AG04450 (cell line): ENCODE data around the gene PEX26. TPM values are rescaled to one million over a fixed set of nuclear protein-coding genes. Genes with fewer than 3 reads are reported as not detected.

Source experiments
- CTCF ChIA-PET: fragments of 300-600, 350-600 bp; formaldehyde crosslinking; extraction: SDS; loops from one replicate; lab custom pipeline; 2022; ENCODE audit warnings: antibody characterized with exemption, inconsistent platforms; lab: Charles Lee
- POLR2A ChIA-PET: fragments of 350-600 bp; formaldehyde crosslinking; extraction: SDS; loops from one replicate; lab custom pipeline; 2021; ENCODE audit warnings: antibody characterized with exemption, inconsistent platforms; lab: Yijun Ruan, JAX
- DNase-seq: peaks from one replicate; pipeline ENCODE4 v3.0.0-alpha.2; 2011; ENCODE audit warnings: low read depth, low spot score
- H3K27ac ChIP-seq: one replicate; pipeline ENCODE4 v1.5.1; 2012; ENCODE audit warnings: low read depth, low read length, control low read depth
- H3K27me3 ChIP-seq: one replicate; pipeline ENCODE4 v1.6.0; 2012; ENCODE audit warnings: low read length; ENCODE audit not compliant: control insufficient read depth, insufficient read depth
- H3K4me3 ChIP-seq: 2 replicates; pipeline ENCODE4 v1.5.1; 2011; ENCODE audit warnings: mild to moderate bottlenecking, low read depth, low read length, control low read depth
- H3K9me3 ChIP-seq: 2 replicates; pipeline ENCODE4 v1.5.1; 2012; ENCODE audit warnings: low read length; ENCODE audit not compliant: control insufficient read depth, insufficient read depth
- polyA plus RNA-seq: library from polyadenylated mRNA; depleted of rRNA; stranded (reverse); fragments of >200 nt; gene quantifications from 2 replicates; pipeline ENCODE4 v1.2.3, GENCODE V29; 2011
- TF ChIP-seq, protein P1 (sequence below): IDR thresholded peaks from 2 replicates; pipeline ENCODE4 v1.5.1; 2011; ENCODE audit warnings: low read depth, low read length, control low read depth, inconsistent platforms

PEX26 gene
- polyA plus RNA-seq, 1 experiment, result 20.8 TPM

DNA sequence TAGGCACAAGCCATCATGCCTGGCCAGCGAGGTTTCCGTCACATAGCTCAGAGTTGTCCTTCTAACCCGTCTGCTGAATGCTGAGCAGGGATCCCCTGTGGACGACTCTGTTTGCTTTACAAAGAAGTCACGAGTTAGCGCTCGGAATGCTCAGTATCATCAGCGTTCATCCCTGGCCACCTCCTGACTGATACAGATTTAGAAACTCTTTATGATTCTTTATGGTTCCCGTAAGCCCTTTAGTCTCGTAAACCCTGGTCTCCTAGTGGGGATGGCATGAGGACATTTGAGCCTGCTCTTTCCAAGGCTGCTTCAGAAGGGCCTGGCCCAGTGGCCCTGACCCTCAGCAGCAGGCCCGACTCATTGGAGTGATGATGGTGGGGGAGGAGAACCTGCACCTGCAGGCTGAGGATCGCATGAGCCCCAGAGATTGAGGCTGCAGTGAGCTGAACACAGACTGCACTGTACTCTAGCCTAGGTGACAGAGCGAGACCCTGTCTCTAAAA is 9.6 kb downstream of the PEX26 start:
- POLR2A ChIA-PET, result no interaction called here
- Histone ChIP-seq H3K9me3 (no peaks in the 10 kb centered on the region; the same call in 1 of the 2 replicates), H3K4me3 (no peak overlapping the region), H3K27ac (no peak overlapping the region), H3K27me3 (no peaks in the 10 kb centered on the region)
- DNase-seq, result no peak
- CTCF ChIA-PET, result interaction anchor here (1.0 kb wide), 1 partner anchor 11 kb away, joined by 6 read pairs; no protein-coding TSS in a partner anchor
- TF ChIP-seq, protein P1, sequence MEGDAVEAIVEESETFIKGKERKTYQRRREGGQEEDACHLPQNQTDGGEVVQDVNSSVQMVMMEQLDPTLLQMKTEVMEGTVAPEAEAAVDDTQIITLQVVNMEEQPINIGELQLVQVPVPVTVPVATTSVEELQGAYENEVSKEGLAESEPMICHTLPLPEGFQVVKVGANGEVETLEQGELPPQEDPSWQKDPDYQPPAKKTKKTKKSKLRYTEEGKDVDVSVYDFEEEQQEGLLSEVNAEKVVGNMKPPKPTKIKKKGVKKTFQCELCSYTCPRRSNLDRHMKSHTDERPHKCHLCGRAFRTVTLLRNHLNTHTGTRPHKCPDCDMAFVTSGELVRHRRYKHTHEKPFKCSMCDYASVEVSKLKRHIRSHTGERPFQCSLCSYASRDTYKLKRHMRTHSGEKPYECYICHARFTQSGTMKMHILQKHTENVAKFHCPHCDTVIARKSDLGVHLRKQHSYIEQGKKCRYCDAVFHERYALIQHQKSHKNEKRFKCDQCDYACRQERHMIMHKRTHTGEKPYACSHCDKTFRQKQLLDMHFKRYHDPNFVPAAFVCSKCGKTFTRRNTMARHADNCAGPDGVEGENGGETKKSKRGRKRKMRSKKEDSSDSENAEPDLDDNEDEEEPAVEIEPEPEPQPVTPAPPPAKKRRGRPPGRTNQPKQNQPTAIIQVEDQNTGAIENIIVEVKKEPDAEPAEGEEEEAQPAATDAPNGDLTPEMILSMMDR, result no peak

DNA sequence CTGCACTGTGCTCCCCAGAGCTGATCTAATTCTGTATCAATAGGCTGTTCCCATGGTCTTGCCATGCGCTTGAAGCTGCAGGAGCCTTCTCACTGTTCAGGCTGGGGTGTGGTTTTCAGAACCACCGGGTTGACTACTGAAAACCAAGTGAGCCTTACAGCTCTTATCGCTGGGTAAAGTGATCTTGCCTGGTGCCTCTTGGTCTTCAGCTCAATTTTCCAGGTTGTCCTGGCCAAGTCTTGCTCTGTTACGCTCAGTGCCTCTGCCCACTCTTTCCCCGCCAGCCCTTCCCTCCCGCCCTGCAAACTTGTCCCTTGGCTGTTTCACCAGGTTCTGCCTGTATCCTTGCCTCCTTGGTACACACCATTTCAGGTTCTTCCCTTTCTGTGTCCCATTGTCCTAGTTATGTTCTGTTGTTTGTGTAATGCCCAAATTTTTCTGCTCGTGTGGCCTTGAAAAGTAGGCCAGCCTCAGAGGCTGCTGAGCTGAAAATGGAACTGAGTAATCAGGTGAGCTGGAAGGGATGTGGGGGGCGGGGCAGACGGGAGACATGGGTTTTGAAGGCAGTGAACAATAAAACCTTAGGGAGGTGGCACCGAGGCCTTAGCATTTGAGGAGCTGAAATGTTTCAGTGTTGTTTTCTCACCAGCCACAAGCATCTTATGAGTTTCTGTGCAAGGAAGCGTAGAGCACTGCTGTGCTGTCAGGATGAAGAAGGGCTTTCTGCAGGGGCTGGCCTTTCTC is 11.2 kb downstream of the PEX26 start:
- Histone ChIP-seq H3K27ac (no peak overlapping the region), H3K4me3 (no peak overlapping the region), H3K27me3 (no peaks in the 10 kb centered on the region), H3K9me3 (no peaks in the 10 kb centered on the region; the same call in 1 of the 2 replicates)
- TF ChIP-seq, protein P1, result no peak
- ChIA-PET POLR2A (interaction anchor here (1.5 kb wide), 1 partner anchor 11 kb away, joined by 4 read pairs; the partner anchor contains the start of gene PEX26), CTCF (interaction anchor here (1.2 kb wide), 1 partner anchor 13 kb away, joined by 4 read pairs; no protein-coding TSS in a partner anchor)
- no peak for DNase-seq

DNA sequence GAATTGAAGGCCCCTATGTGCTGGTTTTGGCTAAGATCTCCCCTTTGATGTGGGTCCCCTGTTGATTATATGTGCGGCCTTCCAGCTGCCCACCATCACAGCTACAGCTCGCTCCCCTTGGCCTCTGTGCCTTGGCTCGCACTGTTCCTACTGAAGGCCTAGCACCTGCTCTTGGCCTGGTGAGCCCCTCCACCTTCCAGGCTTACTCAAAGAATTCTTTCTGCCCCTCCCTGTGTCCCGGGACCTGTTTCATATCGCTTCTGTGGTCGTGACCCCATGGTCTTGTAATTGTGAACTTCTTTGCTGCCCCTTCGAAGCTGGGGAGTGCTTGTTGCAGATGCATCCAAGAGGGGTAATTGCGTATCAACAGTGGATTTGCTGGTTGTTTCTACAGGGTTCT is 12.5 kb downstream of the PEX26 start:
- no peak overlapping the region for H3K4me3 ChIP-seq
- ChIA-PET POLR2A (no interaction called here), CTCF (no interaction called here)
- TF ChIP-seq, protein P1, result no peak
- DNase-seq, result no peak
- no peaks in the 10 kb centered on the region for H3K27me3 ChIP-seq
- H3K27ac ChIP-seq, result no peak overlapping the region
- no peaks in the 10 kb centered on the region; the same call in 1 of the 2 replicates for H3K9me3 ChIP-seq

DNA sequence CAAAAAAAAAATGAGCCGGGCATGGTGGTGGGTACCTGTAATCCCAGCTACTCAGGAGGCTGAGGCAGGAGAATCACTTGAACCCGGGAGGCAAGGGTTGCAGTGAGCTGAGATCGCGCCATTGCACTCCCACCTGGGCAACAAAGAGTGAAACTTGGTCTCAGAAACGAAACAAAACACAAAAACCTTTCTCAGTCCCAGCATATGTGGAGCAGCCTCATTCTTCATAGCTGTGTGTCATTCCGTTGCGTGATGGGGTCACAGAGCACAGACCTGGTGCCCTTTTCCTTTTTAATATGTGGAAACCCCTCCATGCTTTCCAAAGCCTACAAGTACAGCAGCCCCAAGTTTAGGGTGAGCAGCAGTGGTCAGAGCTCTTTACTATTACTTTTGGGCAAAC is 13.7 kb downstream of the PEX26 start:
- H3K27ac ChIP-seq, result peak overlapping the region; percentile 83
- H3K9me3 ChIP-seq, result no peaks in the 10 kb centered on the region; the same call in 1 of the 2 replicates
- ChIA-PET POLR2A (interaction anchor here (1.0 kb wide), 1 partner anchor 14 kb away, joined by 3 read pairs; the partner anchor contains the start of gene PEX26), CTCF (no interaction called here)
- no peak for DNase-seq
- TF ChIP-seq, protein P1, result no peak
- no peaks in the 10 kb centered on the region for H3K27me3 ChIP-seq
- H3K4me3 ChIP-seq, result peak overlapping the region; percentile 37
